PC-9 (cell line): ENCODE results near the gene BBS9. TPM values are rescaled to one million over a fixed set of nuclear protein-coding genes. Genes with fewer than 3 reads are reported as not detected.

Source experiments
- BruUV-seq: library from RNA; stranded (reverse); fragments of 400-500 nt; replicated peaks from 2 replicates; lab custom pipeline; 2021; lab: Mats Ljungman, UMichigan
- CTCF ChIA-PET: fragments of 300-600 bp; sonication (Branson Sonifier 250); formaldehyde crosslinking; loops from one replicate; lab custom pipeline; 2022; ENCODE audit warnings: antibody characterized with exemption; lab: Charles Lee
- POLR2A ChIA-PET: fragments of 300-600 bp; sonication (Branson Sonifier 250); formaldehyde crosslinking; loops from one replicate; lab custom pipeline; 2022; ENCODE audit warnings: antibody characterized with exemption; ENCODE audit not compliant: unreplicated experiment; lab: Charles Lee
- DNase-seq, 2 experiments: peaks; one replicate each; pipeline versions ENCODE4 v3.0.0 to v3.0.0-alpha.2; 2015 to 2022; ENCODE audit warnings: mixed read lengths in 1 of 2
- H2AFZ ChIP-seq: fragments of 200-600 bp; sonication (generic); 2 replicates; pipeline ENCODE4 v1.8.1; 2017; ENCODE audit warnings: antibody characterized with exemption
- H3F3A ChIP-seq: fragments of 200-600 bp; sonication (generic); 2 replicates; pipeline ENCODE4 v1.8.1; 2017; ENCODE audit warnings: antibody characterized with exemption, mild to moderate bottlenecking, low read depth; ENCODE audit not compliant: insufficient read depth
- H3K27ac ChIP-seq: fragments of 200-600 bp; sonication (generic); 2 replicates; pipeline ENCODE4 v1.6.1; 2016; ENCODE audit warnings: mixed run types
- H3K27me3 ChIP-seq: fragments of 200-600 bp; sonication (generic); 2 replicates; pipeline ENCODE4 v1.6.1; 2016; ENCODE audit warnings: low read depth, mixed run types; ENCODE audit not compliant: insufficient read depth
- H3K36me3 ChIP-seq: fragments of 200-600 bp; sonication (generic); 2 replicates; pipeline ENCODE4 v1.6.1; 2016; ENCODE audit warnings: low read depth, mixed run types
- H3K4me1 ChIP-seq: fragments of 200-600 bp; sonication (generic); replicated peaks from 2 replicates; pipeline ENCODE4 v1.6.1; 2016; ENCODE audit warnings: mixed run types; ENCODE audit not compliant: insufficient read depth
- H3K4me2 ChIP-seq: fragments of 200-600 bp; sonication (generic); 2 replicates; pipeline ENCODE4 v1.6.1; 2017; ENCODE audit warnings: mixed run types
- H3K4me3 ChIP-seq: fragments of 200-600 bp; sonication (generic); 2 replicates; pipeline ENCODE4 v1.6.1; 2016; ENCODE audit warnings: mixed run types
- H3K79me2 ChIP-seq: fragments of 200-600 bp; sonication (generic); 2 replicates; pipeline ENCODE4 v1.6.1; 2017; ENCODE audit warnings: low read depth, mixed run types
- H3K9me2 ChIP-seq: fragments of 200-600 bp; sonication (generic); 2 replicates; pipeline ENCODE4 v1.8.1; 2017; ENCODE audit warnings: mild to moderate bottlenecking; ENCODE audit not compliant: insufficient read depth
- H3K9me3 ChIP-seq: fragments of 200-600 bp; sonication (generic); 2 replicates; pipeline ENCODE4 v1.8.1; 2016; ENCODE audit warnings: low read depth; ENCODE audit not compliant: insufficient read depth
- H4K20me1 ChIP-seq: fragments of 200-600 bp; sonication (generic); 2 replicates; pipeline ENCODE4 v1.8.1; 2017; ENCODE audit not compliant: insufficient read depth
- EZH2 ChIP-seq: fragments of 200-600 bp; sonication (generic); IDR thresholded peaks from 2 replicates; pipeline ENCODE4 v1.8.0; 2017; ENCODE audit warnings: antibody characterized with exemption, low read depth
- intact Hi-C: fragments of 100-400 bp; cut with micrococcal nuclease; formaldehyde crosslinking; loops from one replicate; pipeline ENCODE4 v1.10.0; 2022; ENCODE audit not compliant: unreplicated experiment
- total RNA-seq: library from RNA; stranded (reverse); gene quantifications from 2 replicates; pipeline ENCODE4 v1.2.3, GENCODE V29; 2021
- TF ChIP-seq, protein P1 (sequence below): fragments of 200-600 bp; sonication (generic); conservative IDR thresholded peaks from 2 replicates; pipeline ENCODE4 v1.6.1; 2017; ENCODE audit warnings: mixed run types, antibody characterized with exemption, mild to moderate bottlenecking, moderate library complexity

The BBS9 gene
- total RNA-seq, 1 experiment from 2014 or later: 12.4 TPM

DNA sequence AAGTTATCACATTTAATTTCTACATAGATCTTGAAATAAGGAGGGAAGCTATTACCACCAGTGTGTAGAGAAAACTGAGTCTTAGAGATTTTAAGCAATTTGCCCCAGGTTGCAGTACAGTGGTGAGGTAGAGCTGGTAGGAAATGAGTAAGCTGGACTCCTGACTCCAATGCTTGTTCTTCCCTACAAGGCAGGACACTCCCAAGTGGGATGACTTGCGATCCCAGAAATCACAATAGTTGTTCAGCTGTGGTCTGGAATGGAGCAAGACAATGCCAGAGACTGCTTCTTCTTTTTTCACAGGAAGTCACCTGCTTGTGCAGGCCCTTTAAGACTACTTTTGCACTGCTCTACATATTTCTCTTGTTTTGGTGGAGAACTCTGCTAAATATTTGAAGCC is 448.8 kb downstream of the BBS9 start:
- Histone ChIP-seq H3K36me3 (no peaks in the 10 kb centered on the region), H3K9me3 (no peaks in the 10 kb centered on the region), H4K20me1 (no peaks in the 10 kb centered on the region), H2AFZ (no peak overlapping the region), H3K79me2 (no peaks in the 10 kb centered on the region), H3K27ac (no peak overlapping the region), H3K4me1 (no peaks in the 10 kb centered on the region), H3K9me2 (no peaks in the 10 kb centered on the region), H3F3A (no peaks in the 10 kb centered on the region), H3K27me3 (no peaks in the 10 kb centered on the region), H3K4me2 (no peak overlapping the region), H3K4me3 (no peak overlapping the region)
- ChIA-PET POLR2A (no interaction called here), CTCF (no interaction called here)
- TF ChIP-seq, protein P1, sequence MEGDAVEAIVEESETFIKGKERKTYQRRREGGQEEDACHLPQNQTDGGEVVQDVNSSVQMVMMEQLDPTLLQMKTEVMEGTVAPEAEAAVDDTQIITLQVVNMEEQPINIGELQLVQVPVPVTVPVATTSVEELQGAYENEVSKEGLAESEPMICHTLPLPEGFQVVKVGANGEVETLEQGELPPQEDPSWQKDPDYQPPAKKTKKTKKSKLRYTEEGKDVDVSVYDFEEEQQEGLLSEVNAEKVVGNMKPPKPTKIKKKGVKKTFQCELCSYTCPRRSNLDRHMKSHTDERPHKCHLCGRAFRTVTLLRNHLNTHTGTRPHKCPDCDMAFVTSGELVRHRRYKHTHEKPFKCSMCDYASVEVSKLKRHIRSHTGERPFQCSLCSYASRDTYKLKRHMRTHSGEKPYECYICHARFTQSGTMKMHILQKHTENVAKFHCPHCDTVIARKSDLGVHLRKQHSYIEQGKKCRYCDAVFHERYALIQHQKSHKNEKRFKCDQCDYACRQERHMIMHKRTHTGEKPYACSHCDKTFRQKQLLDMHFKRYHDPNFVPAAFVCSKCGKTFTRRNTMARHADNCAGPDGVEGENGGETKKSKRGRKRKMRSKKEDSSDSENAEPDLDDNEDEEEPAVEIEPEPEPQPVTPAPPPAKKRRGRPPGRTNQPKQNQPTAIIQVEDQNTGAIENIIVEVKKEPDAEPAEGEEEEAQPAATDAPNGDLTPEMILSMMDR: no peak
- TF ChIP-seq EZH2: no peak
- DNase-seq: no peak
- intact Hi-C loops: no loop called here
- no TSS peak for BruUV-seq

DNA sequence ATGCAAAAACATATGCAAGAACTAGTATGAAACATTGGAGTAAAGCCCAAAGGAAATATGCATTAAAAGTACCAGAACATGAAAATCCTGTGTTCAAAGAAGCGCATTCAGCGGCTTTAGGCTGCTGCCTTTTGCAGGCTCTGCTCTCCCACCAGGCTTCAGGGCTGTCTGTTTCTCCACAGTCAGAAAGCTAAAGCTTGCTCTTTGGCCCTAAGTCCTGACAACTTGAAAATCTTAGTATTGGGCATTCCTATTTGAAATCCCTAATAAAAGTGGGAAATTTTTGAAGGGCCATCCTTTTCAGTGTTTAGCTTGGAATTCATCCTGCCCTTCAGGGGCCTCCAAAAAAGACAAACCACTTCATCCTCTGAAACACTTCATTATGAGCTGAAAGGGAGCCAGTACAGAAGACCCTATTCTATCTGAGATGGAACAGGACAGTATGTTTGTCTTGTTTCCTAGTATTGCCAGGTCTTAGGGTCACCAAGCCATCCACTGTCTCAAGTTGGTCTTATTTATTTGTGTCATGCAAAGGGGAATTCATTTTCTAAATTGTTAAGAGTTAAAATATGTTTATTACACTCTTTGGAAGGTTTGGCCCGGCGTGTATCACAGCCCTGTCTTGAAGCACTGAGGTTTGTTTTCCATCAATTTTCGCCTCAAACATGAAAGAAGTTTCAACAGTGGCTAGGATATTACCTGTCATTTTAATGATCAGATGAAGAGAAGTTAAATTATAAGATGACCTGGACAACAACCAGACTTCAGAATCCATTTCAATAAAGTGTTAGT is 449.7 kb downstream of the BBS9 start:
- Histone ChIP-seq H3K27me3 (no peaks in the 10 kb centered on the region), H3K79me2 (no peaks in the 10 kb centered on the region), H4K20me1 (no peaks in the 10 kb centered on the region), H3F3A (no peaks in the 10 kb centered on the region), H3K27ac (no peak overlapping the region), H3K9me2 (no peaks in the 10 kb centered on the region), H3K4me1 (no peaks in the 10 kb centered on the region), H3K9me3 (no peaks in the 10 kb centered on the region), H2AFZ (no peak overlapping the region), H3K36me3 (no peaks in the 10 kb centered on the region), H3K4me3 (no peak overlapping the region), H3K4me2 (no peak overlapping the region)
- no TSS peak for BruUV-seq
- TF ChIP-seq, protein P1: no peak
- no peak for TF ChIP-seq EZH2
- no peak for DNase-seq
- ChIA-PET POLR2A (no interaction called here), CTCF (no interaction called here)
- intact Hi-C loops: no loop called here

DNA sequence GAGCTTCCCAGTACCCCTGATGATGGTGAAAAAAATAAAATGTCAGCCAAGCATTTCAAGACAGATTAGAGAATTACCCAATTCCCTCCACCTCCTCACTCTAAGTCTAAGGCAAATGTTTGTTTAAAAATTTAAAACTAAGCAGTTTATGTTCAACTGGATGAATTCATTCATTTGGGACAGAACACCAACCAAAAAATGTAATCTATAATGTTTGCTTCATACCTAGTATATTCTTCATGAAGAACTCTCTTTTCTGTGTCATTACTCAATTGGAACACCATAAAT is 450.3 kb downstream of the BBS9 start:
- H3K27ac ChIP-seq: no peak overlapping the region
- no peaks in the 10 kb centered on the region for H3K9me2 ChIP-seq
- CTCF ChIA-PET: no interaction called here
- POLR2A ChIA-PET: no interaction called here
- no peaks in the 10 kb centered on the region for H3F3A ChIP-seq
- no peaks in the 10 kb centered on the region for H3K9me3 ChIP-seq
- intact Hi-C loops: no loop called here
- no peak overlapping the region for H3K4me3 ChIP-seq
- H3K4me1 ChIP-seq: no peaks in the 10 kb centered on the region
- H4K20me1 ChIP-seq: no peaks in the 10 kb centered on the region
- H3K4me2 ChIP-seq: no peak overlapping the region
- no peaks in the 10 kb centered on the region for H3K27me3 ChIP-seq
- no TSS peak for BruUV-seq
- no peak overlapping the region for H2AFZ ChIP-seq
- DNase-seq: no peak
- no peak for TF ChIP-seq EZH2
- TF ChIP-seq, protein P1: no peak
- no peaks in the 10 kb centered on the region for H3K36me3 ChIP-seq
- H3K79me2 ChIP-seq: no peaks in the 10 kb centered on the region
